H9 (cell line): Measurements from ENCODE around the gene MGAT5. TPM values are rescaled to one million over a fixed set of nuclear protein-coding genes. Genes with fewer than 3 reads are reported as not detected.

Experiments
- DNase-seq: peaks from one replicate; pipeline ENCODE4 v3.0.0-alpha.2; 2017
- H2AFZ ChIP-seq: one replicate; pipeline ENCODE4 v1.6.1; 2013; ENCODE audit warnings: mild to moderate bottlenecking, low read length, control low read depth, moderate library complexity
- H2AK5ac ChIP-seq: 2 replicates; pipeline ENCODE4 v1.6.1; 2013; ENCODE audit warnings: low read length, control low read depth, mixed read lengths; ENCODE audit not compliant: insufficient read length
- H2BK120ac ChIP-seq: one replicate; pipeline ENCODE4 v1.6.1; 2013; ENCODE audit warnings: low read depth, mild to moderate bottlenecking, low read length, control low read depth, inconsistent platforms; ENCODE audit not compliant: poor library complexity, severe bottlenecking
- H2BK12ac ChIP-seq: 2 replicates; pipeline ENCODE4 v1.6.1; 2013; ENCODE audit warnings: low read length, control low read depth, mixed read lengths, low read depth; ENCODE audit not compliant: insufficient read length
- H2BK15ac ChIP-seq: 2 replicates; pipeline ENCODE4 v1.6.1; 2013; ENCODE audit warnings: low read depth, low read length, control low read depth
- H2BK20ac ChIP-seq: one replicate; pipeline ENCODE4 v1.6.1; 2013; ENCODE audit warnings: low read depth, mild to moderate bottlenecking, low read length, control low read depth, inconsistent platforms; ENCODE audit not compliant: poor library complexity, severe bottlenecking
- H2BK5ac ChIP-seq: 2 replicates; pipeline ENCODE4 v1.6.1; 2013; ENCODE audit warnings: low read length, control low read depth, mixed read lengths; ENCODE audit not compliant: insufficient read length
- H3K14ac ChIP-seq: 2 replicates; pipeline ENCODE4 v1.6.1; 2013; ENCODE audit warnings: low read length, control low read depth; ENCODE audit not compliant: insufficient read depth
- H3K18ac ChIP-seq: 2 replicates; pipeline ENCODE4 v1.6.1; 2013; ENCODE audit warnings: low read depth, mild to moderate bottlenecking, mixed read lengths, low read length, control low read depth; ENCODE audit not compliant: insufficient read length
- H3K23ac ChIP-seq: 2 replicates; pipeline ENCODE4 v1.6.1; 2013; ENCODE audit warnings: low read length, control low read depth, mixed read lengths, low read depth; ENCODE audit not compliant: insufficient read length
- H3K23me2 ChIP-seq: 2 replicates; pipeline ENCODE4 v1.6.1; 2013; ENCODE audit warnings: low read depth, mild to moderate bottlenecking, mixed read lengths, low read length, control low read depth; ENCODE audit not compliant: insufficient read length, poor library complexity, severe bottlenecking
- H3K27ac ChIP-seq: 2 replicates; pipeline ENCODE4 v1.5.1; 2013; ENCODE audit warnings: low read length, control low read depth, mixed read lengths, low read depth; ENCODE audit not compliant: insufficient read length
- H3K27me3 ChIP-seq: 2 replicates; pipeline ENCODE4 v1.6.1; 2013; ENCODE audit warnings: low read length, control low read depth, inconsistent platforms; ENCODE audit not compliant: insufficient read depth
- H3K4ac ChIP-seq: 2 replicates; pipeline ENCODE4 v1.6.1; 2013; ENCODE audit warnings: low read depth, mild to moderate bottlenecking, control low read depth, inconsistent platforms, low read length, moderate library complexity
- H3K4me1 ChIP-seq: 2 replicates; pipeline ENCODE4 v1.6.1; 2013; ENCODE audit warnings: low read length, control low read depth, inconsistent platforms; ENCODE audit not compliant: insufficient read depth
- H3K4me2 ChIP-seq: 2 replicates; pipeline ENCODE4 v1.6.1; 2013; ENCODE audit warnings: low read length, control low read depth, mixed read lengths; ENCODE audit not compliant: insufficient read length, insufficient read depth
- H3K56ac ChIP-seq: 2 replicates; pipeline ENCODE4 v1.6.1; 2013; ENCODE audit warnings: low read depth, mild to moderate bottlenecking, mixed read lengths, low read length, control low read depth; ENCODE audit not compliant: insufficient read length
- H3K79me1 ChIP-seq: 2 replicates; pipeline ENCODE4 v1.6.1; 2013; ENCODE audit warnings: low read depth, mild to moderate bottlenecking, moderate library complexity, low read length, control low read depth, inconsistent platforms; ENCODE audit not compliant: insufficient read depth, poor library complexity, severe bottlenecking
- H3K79me2 ChIP-seq: 2 replicates; pipeline ENCODE4 v1.6.1; 2013; ENCODE audit warnings: low read length, control low read depth, inconsistent platforms; ENCODE audit not compliant: insufficient read depth
- H3K9ac ChIP-seq: 2 replicates; pipeline ENCODE4 v1.6.1; 2013; ENCODE audit warnings: low read length, control low read depth, mixed read lengths; ENCODE audit not compliant: insufficient read length; ENCODE audit errors: extremely low read depth
- H3K9me3 ChIP-seq: one replicate; pipeline ENCODE4 v1.6.1; 2013; ENCODE audit warnings: low read depth, low read length, inconsistent platforms; ENCODE audit not compliant: control insufficient read depth
- H3T11ph ChIP-seq: one replicate; pipeline ENCODE4 v1.6.1; 2013; ENCODE audit warnings: mild to moderate bottlenecking, low read length, control low read depth, inconsistent platforms
- H4K20me1 ChIP-seq: one replicate; pipeline ENCODE4 v1.6.1; 2013; ENCODE audit not compliant: control insufficient read depth, insufficient read length, insufficient read depth
- H4K5ac ChIP-seq: 2 replicates; pipeline ENCODE4 v1.6.1; 2013; ENCODE audit warnings: low read depth, mild to moderate bottlenecking, mixed read lengths, low read length, control low read depth; ENCODE audit not compliant: insufficient read length
- H4K8ac ChIP-seq: replicated peaks from 2 replicates; pipeline ENCODE4 v1.6.1; 2013; ENCODE audit warnings: low read length, control low read depth, mixed read lengths, low read depth; ENCODE audit not compliant: insufficient read length
- H4K91ac ChIP-seq: 2 replicates; pipeline ENCODE4 v1.6.1; 2013; ENCODE audit warnings: low read depth, mild to moderate bottlenecking, moderate library complexity, mixed read lengths, low read length, control low read depth; ENCODE audit not compliant: insufficient read length
- H3K27ac Mint-ChIP-seq, 3 experiments: 2 replicates in 2 of 3; 3 replicates in 1 of 3; pipeline ENCODE4 v1.8.0; 2020 to 2021; ENCODE audit warnings: mixed read lengths in 3 of 3, mild to moderate bottlenecking in 1 of 3, moderate library complexity in 1 of 3
- H3K27me3 Mint-ChIP-seq: 2 replicates; pipeline ENCODE4 v1.8.0; 2021; ENCODE audit warnings: low read depth, mild to moderate bottlenecking, moderate library complexity, mixed read lengths
- H3K36me3 Mint-ChIP-seq, 3 experiments: 2 replicates in 2 of 3; 3 replicates in 1 of 3; pipeline ENCODE4 v1.8.0; 2020 to 2021; ENCODE audit warnings: low read depth in 3 of 3, mixed read lengths in 3 of 3; ENCODE audit not compliant: insufficient read depth in 1 of 3
- H3K4me1 Mint-ChIP-seq, 2 experiments: 2 replicates each; pipeline ENCODE4 v1.8.0; 2020; ENCODE audit warnings: mixed read lengths in 2 of 2
- H3K4me3 Mint-ChIP-seq, 2 experiments: 2 replicates in 1 of 2; 3 replicates in 1 of 2; pipeline ENCODE4 v1.8.0; 2020 to 2021; ENCODE audit warnings: mild to moderate bottlenecking in 2 of 2, mixed read lengths in 2 of 2, moderate library complexity in 1 of 2
- H3K9me3 Mint-ChIP-seq, 2 experiments: 2 replicates in 1 of 2; 3 replicates in 1 of 2; pipeline ENCODE4 v1.8.0; 2020; ENCODE audit warnings: mild to moderate bottlenecking in 2 of 2, mixed read lengths in 2 of 2, moderate library complexity in 1 of 2
- WGBS: extraction: QIAGEN DNeasy Blood & Tissue Kit; methylation state at CpG from one replicate; pipeline ENCODE4 v1.1.7; 2013; ENCODE audit warnings: missing lambda C conversion rate, low lambda C conversion rate, mixed read lengths; ENCODE audit not compliant: insufficient read length; ENCODE audit errors: extremely low coverage; 5-methylcytosine and 5-hydroxymethylcytosine counted together
- total RNA-seq: library from RNA; stranded (reverse); gene quantifications from 2 replicates; pipeline ENCODE4 v1.2.1, GENCODE V29; 2021
- TF ChIP-seq, protein P1 (sequence below): fragments of 200-600 bp; sonication (generic); conservative IDR thresholded peaks from 3 replicates; pipeline ENCODE4 v1.8.0; 2021; ENCODE audit warnings: antibody characterized with exemption, mild to moderate bottlenecking

The MGAT5 gene
- total RNA-seq, 1 experiment from 2014 or later = 25.7 TPM

GRCh38 chr2:134446383-134447017 lies 192.6 kb downstream of the MGAT5 start:
- no peak overlapping the region for H3T11ph ChIP-seq
- no peak overlapping the region for H3K27ac ChIP-seq

More at GRCh38 chr2:134446383-134447017, 192.6 kb downstream of the MGAT5 start:
- Mint-ChIP-seq H3K4me1 (peaks cover 9 to 10% of the 10 kb centered on the region in 2 experiments; a peak in 3 of 4 replicates), H3K27ac (peak overlapping the region in 1 of 3 experiments; percentile 33; a peak in 2 of 7 replicates), H3K27me3 (no peaks in the 10 kb centered on the region), H3K4me3 (no peak overlapping the region), H3K9me3 (no peaks in the 10 kb centered on the region), H3K36me3 (peaks cover 12 to 15% (median 13%) of the 10 kb centered on the region in 3 experiments; a peak in 5 of 7 replicates)
- Histone ChIP-seq H3K4me2 (no peak overlapping the region), H3K9ac (no peak overlapping the region), H2AFZ (no peak overlapping the region), H3K23ac (no peak overlapping the region), H3K27me3 (no peaks in the 10 kb centered on the region), H4K20me1 (no peaks in the 10 kb centered on the region), H4K5ac (no peak overlapping the region), H4K8ac (no peak overlapping the region), H3K18ac (no peak overlapping the region), H3K79me2 (no peaks in the 10 kb centered on the region), H3K56ac (no peak overlapping the region), H2BK12ac (no peak overlapping the region), H3K14ac (no peak overlapping the region), H3K4ac (no peak overlapping the region), H3K23me2 (no peaks in the 10 kb centered on the region), H4K91ac (no peak overlapping the region), H2BK5ac (no peak overlapping the region), H2BK20ac (no peak overlapping the region), H3K9me3 (no peaks in the 10 kb centered on the region), H2BK15ac (no peak overlapping the region), H3K4me1 (no peaks in the 10 kb centered on the region), H2AK5ac (no peak overlapping the region), H3K79me1 (no peaks in the 10 kb centered on the region), H2BK120ac (no peak overlapping the region)
- no CpG with 5 or more reads among the region's 8 CpGs for WGBS
- DNase-seq = no peak
- TF ChIP-seq, protein P1, sequence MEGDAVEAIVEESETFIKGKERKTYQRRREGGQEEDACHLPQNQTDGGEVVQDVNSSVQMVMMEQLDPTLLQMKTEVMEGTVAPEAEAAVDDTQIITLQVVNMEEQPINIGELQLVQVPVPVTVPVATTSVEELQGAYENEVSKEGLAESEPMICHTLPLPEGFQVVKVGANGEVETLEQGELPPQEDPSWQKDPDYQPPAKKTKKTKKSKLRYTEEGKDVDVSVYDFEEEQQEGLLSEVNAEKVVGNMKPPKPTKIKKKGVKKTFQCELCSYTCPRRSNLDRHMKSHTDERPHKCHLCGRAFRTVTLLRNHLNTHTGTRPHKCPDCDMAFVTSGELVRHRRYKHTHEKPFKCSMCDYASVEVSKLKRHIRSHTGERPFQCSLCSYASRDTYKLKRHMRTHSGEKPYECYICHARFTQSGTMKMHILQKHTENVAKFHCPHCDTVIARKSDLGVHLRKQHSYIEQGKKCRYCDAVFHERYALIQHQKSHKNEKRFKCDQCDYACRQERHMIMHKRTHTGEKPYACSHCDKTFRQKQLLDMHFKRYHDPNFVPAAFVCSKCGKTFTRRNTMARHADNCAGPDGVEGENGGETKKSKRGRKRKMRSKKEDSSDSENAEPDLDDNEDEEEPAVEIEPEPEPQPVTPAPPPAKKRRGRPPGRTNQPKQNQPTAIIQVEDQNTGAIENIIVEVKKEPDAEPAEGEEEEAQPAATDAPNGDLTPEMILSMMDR = no peak
